Measurements from ENCODE around the gene CHRNA4.
"Not testable (repeated sequence)": the region's sequence is repeated elsewhere in the genome, so short reads cannot be mapped to it uniquely, and the experiment has no call there.

Gene CHRNA4

GRCh38 chr20:63397946-63398450, 36.8 kb upstream of the CHRNA4 start:
- no peak for DNase-seq (ENCODE audit: low read depth)

GRCh38 chr20:63397155-63397843, 36.1 kb upstream of the CHRNA4 start:
- DNase-seq (ENCODE audit: low read depth), result no peak

GRCh38 chr20:63396300-63396699, 35.2 kb upstream of the CHRNA4 start:
- no peak for DNase-seq (ENCODE audit: low read depth)

GRCh38 chr20:63395723-63396122, 34.6 kb upstream of the CHRNA4 start:
- DNase-seq (ENCODE audit: low read depth), result no peak

- DNase-seq (ENCODE audit: low read depth), result no peak
Observed at GRCh38 chr20:63394920-63395455, 33.8 kb upstream of the CHRNA4 start.

- no peak for DNase-seq (ENCODE audit: low read depth)
Observed at GRCh38 chr20:63394069-63394919, 33.1 kb upstream of the CHRNA4 start.

- DNase-seq (ENCODE audit: low read depth), result no peak
Observed at GRCh38 chr20:63393566-63393965, 32.4 kb upstream of the CHRNA4 start.

- DNase-seq (ENCODE audit: low read depth), result no peak
Observed at GRCh38 chr20:63392465-63393365, 31.6 kb upstream of the CHRNA4 start.

- DNase-seq (ENCODE audit: low read depth), result no peak
Observed at GRCh38 chr20:63387917-63388316, 26.8 kb upstream of the CHRNA4 start.

- no peak for DNase-seq (ENCODE audit: low read depth)
Observed at GRCh38 chr20:63387393-63387792, 26.2 kb upstream of the CHRNA4 start.

GRCh38 chr20:63386491-63386890, 25.3 kb upstream of the CHRNA4 start:
- no peak for DNase-seq (ENCODE audit: low read depth)

GRCh38 chr20:63385819-63386218, 24.7 kb upstream of the CHRNA4 start:
- no peak for DNase-seq (ENCODE audit: low read depth)

GRCh38 chr20:63384336-63384735, 23.2 kb upstream of the CHRNA4 start:
- no peak for DNase-seq (ENCODE audit: low read depth)

- DNase-seq (ENCODE audit: low read depth), result no peak
Observed at GRCh38 chr20:63383556-63383955, 22.4 kb upstream of the CHRNA4 start.

GRCh38 chr20:63382551-63383300, 21.6 kb upstream of the CHRNA4 start:
- DNase-seq (ENCODE audit: low read depth), result no peak

- peak; percentile 9 for DNase-seq (ENCODE audit: low read depth)
Observed at GRCh38 chr20:63381781-63382431, 20.8 kb upstream of the CHRNA4 start.

GRCh38 chr20:63380346-63380870, 19.3 kb upstream of the CHRNA4 start:
- no peak for DNase-seq (ENCODE audit: low read depth)

GRCh38 chr20:63379872-63380271, 18.7 kb upstream of the CHRNA4 start:
- DNase-seq (ENCODE audit: low read depth), result not testable (repeated sequence)

GRCh38 chr20:63379296-63379695, 18.1 kb upstream of the CHRNA4 start:
- DNase-seq (ENCODE audit: low read depth), result no peak

- DNase-seq (ENCODE audit: low read depth), result no peak
Observed at GRCh38 chr20:63378626-63379025, 17.5 kb upstream of the CHRNA4 start.

Data from stimulated activated CD8-positive, alpha-beta memory T cell treated with anti-CD3 and anti-CD28 coated beads, Interleukin-4, amount 100 ng/mL, for 24 hours (primary cell).